Islet precursor cell (in vitro differentiated cells): ENCODE data around the gene NKAIN1.
"Not testable (repeated sequence)": the region's sequence is repeated elsewhere in the genome, so short reads cannot be mapped to it uniquely, and the experiment has no call there.

Source experiments
- DNase-seq: peaks from one replicate; pipeline ENCODE4 v3.0.0-alpha.2; 2018

NKAIN1 gene

GRCh38 chr1:31193729-31194128, 46.0 kb downstream of the NKAIN1 start:
- DNase-seq = no peak

- no peak for DNase-seq
Measured at GRCh38 chr1:31191281-31191680, 48.4 kb downstream of the NKAIN1 start.

- no peak for DNase-seq
Measured at GRCh38 chr1:31189696-31190674, 49.7 kb downstream of the NKAIN1 start.

- DNase-seq = peak; percentile 80
Measured at GRCh38 chr1:31183927-31184554, 55.6 kb downstream of the NKAIN1 start.

- DNase-seq = no peak
Measured at GRCh38 chr1:31183126-31183525, 56.6 kb downstream of the NKAIN1 start.

- DNase-seq = peak; percentile 97
Measured at GRCh38 chr1:31182352-31182751, 57.3 kb downstream of the NKAIN1 start.

GRCh38 chr1:31181515-31182343, 58.0 kb downstream of the NKAIN1 start:
- DNase-seq = peak; percentile 77

GRCh38 chr1:31180338-31180737, 59.3 kb downstream of the NKAIN1 start:
- no peak for DNase-seq

- DNase-seq = not testable (repeated sequence)
Measured at GRCh38 chr1:31176291-31176690, 63.4 kb downstream of the NKAIN1 start.

GRCh38 chr1:31170486-31170735, 69.3 kb downstream of the NKAIN1 start:
- no peak for DNase-seq

- DNase-seq = no peak
Measured at GRCh38 chr1:31166462-31166861, 73.2 kb downstream of the NKAIN1 start.

- no peak for DNase-seq
Measured at GRCh38 chr1:31164291-31164690, 75.4 kb downstream of the NKAIN1 start.

- no peak for DNase-seq
Measured at GRCh38 chr1:31163866-31164265, 75.8 kb downstream of the NKAIN1 start.

- DNase-seq = no peak
Measured at GRCh38 chr1:31161571-31161970, 78.1 kb downstream of the NKAIN1 start.

GRCh38 chr1:31159869-31160611, 79.6 kb downstream of the NKAIN1 start:
- DNase-seq = peak; percentile 62

GRCh38 chr1:31159323-31159722, 80.4 kb downstream of the NKAIN1 start:
- no peak for DNase-seq

- peak; percentile 85 for DNase-seq
Measured at GRCh38 chr1:31155216-31155806, 84.4 kb downstream of the NKAIN1 start.

- DNase-seq = peak; percentile 99
Measured at GRCh38 chr1:31154632-31155215, 85.0 kb downstream of the NKAIN1 start.

GRCh38 chr1:31154000-31154631, 85.6 kb downstream of the NKAIN1 start:
- DNase-seq = no peak

GRCh38 chr1:31153423-31153822, 86.3 kb downstream of the NKAIN1 start:
- no peak for DNase-seq

- peak; percentile 94 for DNase-seq
Measured at GRCh38 chr1:31152181-31152795, 87.4 kb downstream of the NKAIN1 start.
